ENCODE data around the gene MYT1. TPM values are rescaled to one million over a fixed set of nuclear protein-coding genes. Genes with fewer than 3 reads are reported as not detected.

MYT1 gene
- total and polyA plus RNA-seq, 2 of the 8 experiments (the other 6 are each of a cell fraction or from before 2014, with no cell fraction given): 0.63 to 2.0 TPM

DNA sequence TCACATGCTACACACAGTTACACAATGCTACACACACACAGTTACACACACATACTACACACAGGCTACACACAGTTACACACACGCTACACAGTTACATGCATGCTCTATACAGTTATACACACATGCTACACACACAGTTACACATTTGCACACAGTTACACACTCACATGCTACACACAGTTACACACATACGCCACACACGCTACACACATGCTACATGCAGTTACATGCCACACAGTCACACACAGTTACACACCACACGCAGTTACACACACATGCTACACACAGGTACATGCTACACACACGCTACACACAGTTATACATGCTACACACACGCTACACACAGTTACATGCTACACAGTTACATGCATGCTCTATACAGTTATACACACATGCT lies 15.6 kb downstream of the MYT1 start:
- ChIA-PET CTCF (ENCODE audit: partially characterized antibody) (no interaction called here), POLR2A (ENCODE audit: partially characterized antibody) (no interaction called here)
- 89% methylated on average over 6 of the region's 6 CpGs; no CpG with 5 or more reads in 1 of the 2 experiments for WGBS, 2 experiments (ENCODE audit: extremely low coverage in 1 of 2, insufficient coverage in 1 of 2, insufficient read length in 1 of 2, insufficient replicate concordance in 2 of 2, low coverage in 1 of 2, low lambda C conversion rate in 2 of 2, missing lambda C conversion rate in 1 of 2)
- peak overlapping the region; percentile 99 for H2AK5ac ChIP-seq (ENCODE audit: low read depth, low read length)
- FAIRE-seq: no peak
- no peak overlapping the region for H3K4me2 ChIP-seq (ENCODE audit: insufficient read depth in 1 of 2, low read depth in 2 of 2, low read length in 2 of 2)
- H3K4ac ChIP-seq (replicated peaks; ENCODE audit: insufficient read length, low read depth, low read length): peak overlapping the region; percentile 45
- H3K79me2 ChIP-seq (ENCODE audit: control insufficient read depth in 1 of 2, insufficient read depth in 2 of 2, low read length in 2 of 2): peaks cover 0 to 5% of the 10 kb centered on the region in 2 experiments; a peak in 2 of 4 replicates
- H3K27ac ChIP-seq (ENCODE audit: low read depth, low read length): no peak overlapping the region
- H3K23me2 ChIP-seq (ENCODE audit: low read depth, low read length): peaks cover 6% of the 10 kb centered on the region; the same call in 1 of the 2 replicates
- H3K14ac ChIP-seq (ENCODE audit: insufficient read length): no peak overlapping the region
- H3K9ac ChIP-seq (replicated peaks in 1 of 4; ENCODE audit: extremely low read depth in 1 of 4, low read depth in 3 of 4, low read length in 3 of 4): no peak overlapping the region
- H4K5ac ChIP-seq (ENCODE audit: insufficient read length, low read depth, low read length): no peak overlapping the region
- H2BK12ac ChIP-seq (ENCODE audit: low read depth, low read length): peak overlapping the region; percentile 86; the same call in 1 of the 2 replicates
- no peak overlapping the region for H2AFZ ChIP-seq (ENCODE audit: low read length)
- H2BK120ac ChIP-seq (replicated peaks; ENCODE audit: low read depth, low read length): peak overlapping the region; percentile 23
- no peak overlapping the region for H2BK20ac ChIP-seq (ENCODE audit: low read length)
- H3K9me3 ChIP-seq (ENCODE audit: insufficient read depth in 2 of 2, low read depth in 1 of 2, low read length in 1 of 2): no peaks in the 10 kb centered on the region; a peak in 1 of 4 replicates
- no peaks in the 10 kb centered on the region; a peak in 1 of 8 replicates for H3K36me3 ChIP-seq (ENCODE audit: control insufficient read depth in 2 of 4, insufficient read depth in 4 of 4, low read length in 3 of 4)
- H3K27me3 ChIP-seq (replicated peaks in 1 of 4; ENCODE audit: control insufficient read depth in 3 of 4, extremely low read depth in 1 of 4, insufficient read depth in 3 of 4, low read length in 3 of 4): peaks cover 0 to 5% (median 2%) of the 10 kb centered on the region in 4 experiments; a peak in 2 of 7 replicates
- H3K56ac ChIP-seq (replicated peaks; ENCODE audit: insufficient read length, low read depth, low read length): no peak overlapping the region
- peaks cover 3% of the 10 kb centered on the region; the same call in 1 of the 2 replicates for H3K79me1 ChIP-seq (ENCODE audit: low read depth, low read length)
- peaks cover 0 to 19% (median 14%) of the 10 kb centered on the region in 4 experiments; a peak in 6 of 7 replicates for H3K4me1 ChIP-seq (replicated peaks in 1 of 4; ENCODE audit: control insufficient read depth in 3 of 4, insufficient read depth in 4 of 4, low read length in 3 of 4)
- no peak overlapping the region for H3K4me3 ChIP-seq (ENCODE audit: extremely low read depth in 1 of 4, insufficient read depth in 2 of 4, low read depth in 3 of 4, low read length in 4 of 4)
- H4K91ac ChIP-seq (replicated peaks; ENCODE audit: insufficient read length, low read length): peak overlapping the region; percentile 88
- H2BK5ac ChIP-seq (ENCODE audit: low read depth, low read length): peak overlapping the region; percentile 41; the same call in 1 of the 2 replicates
- H3K18ac ChIP-seq (ENCODE audit: extremely low read depth, low read length): peak overlapping the region; percentile 44; the same call in 1 of the 2 replicates
- DNase-seq (ENCODE audit: low read depth in 1 of 2, low spot score in 2 of 2): no peak
- peak overlapping the region; percentile 76 for H2BK15ac ChIP-seq (ENCODE audit: low read length)
- peaks cover 0 to 4% of the 10 kb centered on the region in 2 experiments for H4K20me1 ChIP-seq (replicated peaks in 1 of 2; ENCODE audit: control insufficient read depth in 1 of 2, insufficient read depth in 2 of 2, low read length in 2 of 2)
- no peak overlapping the region for H3K23ac ChIP-seq (ENCODE audit: insufficient read length)
- H4K8ac ChIP-seq (ENCODE audit: extremely low read depth, insufficient read depth, low read length): no peak overlapping the region
- TF ChIP-seq SIN3A (conservative IDR thresholded peaks at IDR 0.05 in 1 of 2, IDR thresholded peaks at IDR 0.05 in 1 of 2; ENCODE audit: low read depth in 1 of 2, low read length in 2 of 2) (no peak), KDM1A (IDR thresholded peaks at IDR 0.05; ENCODE audit: borderline replicate concordance, low read length) (no peak), EP300 (IDR thresholded peaks at IDR 0.05; ENCODE audit: borderline replicate concordance in 1 of 2, low read depth in 2 of 2, low read length in 2 of 2) (no peak)

Data from H1 (cell line).